HG02840 (cell line): ENCODE results near the gene PIP.
"Not testable (repeated sequence)": the region's sequence is repeated elsewhere in the genome, so short reads cannot be mapped to it uniquely, and the experiment has no call there.

Source experiments
- ATAC-seq: cut with Tn5 transposase; IDR thresholded peaks from one replicate; pipeline ENCODE4 v1.9.1; 2021; ENCODE audit warnings: mild to moderate bottlenecking, moderate library complexity, moderate number of reproducible peaks; ENCODE audit not compliant: unreplicated experiment, low FRiP score

PIP gene

DNA sequence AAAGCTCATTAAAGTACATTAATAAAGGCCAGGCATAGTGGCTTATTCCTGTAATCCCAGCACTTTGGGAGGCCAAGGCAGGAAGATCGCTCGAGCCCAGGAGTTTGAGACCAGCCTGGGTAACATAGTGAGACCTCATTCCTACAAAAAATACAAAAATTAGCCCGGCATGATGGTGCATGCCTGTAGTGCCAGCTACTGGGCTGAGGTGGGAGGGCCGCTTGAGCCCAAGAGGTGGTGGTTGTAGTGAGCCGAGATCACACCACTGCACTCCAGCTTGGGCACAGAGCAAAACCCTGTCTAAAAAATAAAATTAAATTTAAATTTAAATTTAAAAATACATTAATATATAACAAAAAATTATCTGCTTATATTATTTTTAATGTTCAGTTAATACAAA, 44.3 kb downstream of the PIP start:
- ATAC-seq: no peak

GRCh38 chr7:143177374-143178119, 45.7 kb downstream of the PIP start:
- no peak for ATAC-seq

GRCh38 chr7:143180771-143181170, 48.9 kb downstream of the PIP start:
- ATAC-seq: not testable (repeated sequence)

GRCh38 chr7:143181349-143181748, 49.5 kb downstream of the PIP start:
- no peak for ATAC-seq

DNA sequence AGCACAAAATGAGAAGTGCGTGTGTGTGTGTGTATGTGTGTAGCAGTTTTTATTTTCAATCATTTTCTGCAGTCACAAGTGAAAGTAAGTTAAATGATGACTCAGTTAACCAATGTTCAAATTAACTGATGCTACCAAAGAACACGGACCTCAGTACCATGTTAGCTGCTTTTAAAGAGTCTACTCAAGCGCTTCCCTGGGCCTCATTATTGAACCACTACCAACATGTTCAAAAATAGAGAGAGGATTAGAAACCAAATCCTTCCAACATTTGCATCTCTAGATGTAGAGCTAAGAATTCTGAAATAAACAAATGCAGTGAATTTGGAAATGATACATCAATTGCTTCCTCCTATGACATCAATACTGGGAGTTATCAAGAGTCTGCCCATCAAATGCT, 51.1 kb downstream of the PIP start, which contains the start of gene TAS2R39:
Gene TAS2R39, plus strand, starts transcription at position 396 of the 400 bp plus-strand sequence. Its CDS starts 0 bp downstream, at position 396.
- ATAC-seq: no peak

GRCh38 chr7:143185551-143185950, 53.7 kb downstream of the PIP start:
- no peak for ATAC-seq

DNA sequence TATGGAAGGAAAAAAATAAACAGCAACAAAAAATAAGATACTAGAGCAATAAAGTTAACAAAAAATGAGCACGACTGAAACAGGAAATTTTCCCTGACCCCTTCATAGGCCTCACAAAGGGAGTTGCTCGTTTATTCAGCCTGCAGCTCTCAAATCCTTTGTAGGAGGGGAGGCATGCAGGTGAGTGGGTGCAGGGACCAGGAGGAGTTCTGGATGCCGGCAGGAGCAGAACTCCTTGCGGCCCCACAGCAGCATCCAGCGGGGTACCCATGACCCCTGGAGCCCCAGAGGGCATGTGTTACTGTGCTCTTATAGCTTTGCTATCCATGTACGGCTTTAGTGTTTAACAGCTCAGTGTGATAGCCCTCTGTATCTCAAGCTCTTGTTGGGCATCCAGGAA, 57.1 kb downstream of the PIP start:
- no peak for ATAC-seq
